OCI-LY3 (cell line): ENCODE data around the gene NCOA6.

Source experiments
- CTCF ChIP-seq: fragments of 200-600, 300-600 bp; sonication (generic); IDR thresholded peaks from 2 replicates; pipeline ENCODE4 v1.5.1; 2014; ENCODE audit warnings: antibody characterized with exemption, low read length, low read depth
- EZH2phosphoT487 ChIP-seq: fragments of 200-600 bp; shearing (Covaris generic); IDR thresholded peaks from 2 replicates; pipeline ENCODE4 v1.6.1; 2018; ENCODE audit warnings: antibody characterized with exemption, mixed run types, low read depth

GRCh38 chr20:34774449-34774848, 51.0 kb downstream of the NCOA6 start:
- TF ChIP-seq CTCF (no peak), EZH2phosphoT487 (no peak)
